Esophagus squamous epithelium (tissue), 4 donors: ENCODE results near the gene PDGFC.

Source experiments
- CTCF ChIP-seq, 6 experiments: fragments of 450-650 bp in 4 of 6; fragments of 200-600 bp in 2 of 6; sonication (generic) in 2 of 6; IDR thresholded peaks; one replicate each; pipeline ENCODE4 v1.5.1; 2016 to 2019; ENCODE audit warnings: antibody characterized with exemption in 6 of 6, mild to moderate bottlenecking in 4 of 6, moderate library complexity in 4 of 6
- POLR2A ChIP-seq, 4 donors: fragments of 450-650 bp; IDR thresholded peaks; one replicate each; pipeline ENCODE4 v1.6.1; 2017; ENCODE audit warnings: antibody characterized with exemption in 4 of 4, mild to moderate bottlenecking in 4 of 4, moderate library complexity in 3 of 4

GRCh38 chr4:156957556-156957955 is 14.0 kb downstream of the PDGFC start:
- TF ChIP-seq POLR2A (IDR thresholded peaks at IDR 0.05), result no peak
- no peak for TF ChIP-seq CTCF (IDR thresholded peaks at IDR 0.05)
